ENCODE data around the gene CTSG. TPM values are rescaled to one million over a fixed set of nuclear protein-coding genes. Genes with fewer than 3 reads are reported as not detected.
"Not testable (repeated sequence)": the region's sequence is repeated elsewhere in the genome, so short reads cannot be mapped to it uniquely, and the experiment has no call there.

CTSG gene
- total RNA-seq, 1 experiment from 2014 or later, result not detected

DNA sequence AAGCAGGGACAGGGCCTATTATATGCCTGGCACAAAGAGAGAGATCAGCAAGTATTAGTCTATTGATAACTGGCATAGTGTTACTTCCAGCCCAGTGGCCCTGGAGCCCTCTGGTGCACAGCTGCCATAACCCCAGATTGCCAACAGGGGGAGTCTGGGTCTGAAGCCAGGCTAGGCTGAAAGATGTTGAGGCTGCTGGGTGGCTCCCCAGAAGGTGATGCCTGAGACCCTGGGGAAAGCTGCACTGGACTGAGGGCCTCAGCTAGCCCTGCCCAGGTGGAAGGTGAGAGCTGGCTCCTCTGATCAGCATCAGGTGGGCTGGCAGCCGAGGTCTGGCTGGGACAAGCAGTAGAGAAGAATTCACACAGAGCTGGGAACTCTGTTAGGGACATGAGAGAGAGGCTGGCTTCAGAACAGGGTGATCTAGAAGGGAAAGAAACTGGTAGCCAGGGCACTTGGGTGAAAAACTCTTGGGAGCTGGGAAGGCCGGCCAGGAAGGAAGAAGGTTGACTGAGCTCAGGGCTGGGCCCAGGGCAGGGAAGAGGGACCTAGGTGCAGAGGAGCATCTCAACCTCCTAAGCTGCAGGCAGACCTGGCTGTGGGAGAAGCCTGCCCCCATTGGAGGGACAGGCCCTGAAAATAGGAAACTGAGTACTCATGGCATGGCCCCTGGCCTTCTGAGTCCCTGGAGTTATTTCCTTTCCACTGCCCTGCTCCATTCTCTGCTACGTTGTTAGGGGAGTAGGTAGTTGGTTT lies 29.6 kb upstream of the CTSG start:
- Histone ChIP-seq H3K9me2 (replicated peaks; ENCODE audit: insufficient read depth, low read length) (no peaks in the 10 kb centered on the region), H3K4me2 (ENCODE audit: low read depth, low read length, poor library complexity, severe bottlenecking) (no peak overlapping the region), H4K20me1 (ENCODE audit: insufficient read depth, low read depth, low read length) (no peaks in the 10 kb centered on the region), H3K79me2 (ENCODE audit: low read length) (no peaks in the 10 kb centered on the region), H2AFZ (ENCODE audit: low read length) (no peak overlapping the region), H3K4me1 (ENCODE audit: low read length) (no peaks in the 10 kb centered on the region), H3K9ac (ENCODE audit: low read length) (no peak overlapping the region), H3K9me3 (ENCODE audit: low read length) (no peaks in the 10 kb centered on the region), H3K4me3 (ENCODE audit: low read length) (no peak overlapping the region), H3K36me3 (ENCODE audit: insufficient read depth, low read length) (no peaks in the 10 kb centered on the region), H3K27ac (ENCODE audit: low read length) (no peak overlapping the region), H3K27me3 (ENCODE audit: low read length) (no peaks in the 10 kb centered on the region)
- peak; percentile 88 for DNase-seq

DNA sequence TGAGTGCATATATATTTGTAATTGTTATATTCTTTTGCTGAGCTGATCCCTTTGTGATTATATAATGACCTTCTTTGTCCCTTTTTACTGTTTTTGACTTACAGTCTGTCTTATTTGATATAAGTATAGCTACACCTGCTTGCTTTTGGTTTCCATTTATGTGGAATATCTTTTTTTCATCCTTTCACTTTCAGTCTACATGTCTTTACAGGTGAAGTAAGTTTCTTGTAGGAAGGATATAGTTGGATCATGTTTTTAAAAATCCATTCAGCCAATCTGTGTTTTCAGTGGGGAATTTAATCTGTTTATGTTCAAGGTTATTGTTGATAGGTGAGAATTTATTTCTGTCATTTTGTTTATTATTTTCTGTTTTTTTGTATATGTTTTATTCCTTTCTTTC lies 21.4 kb upstream of the CTSG start:
- DNase-seq, result no peak
- H2AFZ ChIP-seq (ENCODE audit: low read length), result no peak overlapping the region
- no peaks in the 10 kb centered on the region for H3K36me3 ChIP-seq (ENCODE audit: insufficient read depth, low read length)
- no peaks in the 10 kb centered on the region for H3K4me1 ChIP-seq (ENCODE audit: low read length)
- H3K9me3 ChIP-seq (ENCODE audit: low read length), result no peaks in the 10 kb centered on the region
- H3K4me3 ChIP-seq (ENCODE audit: low read length), result no peak overlapping the region
- H4K20me1 ChIP-seq (ENCODE audit: insufficient read depth, low read depth, low read length), result no peaks in the 10 kb centered on the region
- no peaks in the 10 kb centered on the region for H3K9me2 ChIP-seq (replicated peaks; ENCODE audit: insufficient read depth, low read length)
- H3K27ac ChIP-seq (ENCODE audit: low read length), result no peak overlapping the region
- H3K27me3 ChIP-seq (ENCODE audit: low read length), result no peaks in the 10 kb centered on the region
- no peak overlapping the region for H3K4me2 ChIP-seq (ENCODE audit: low read depth, low read length, poor library complexity, severe bottlenecking)
- H3K9ac ChIP-seq (ENCODE audit: low read length), result no peak overlapping the region
- H3K79me2 ChIP-seq (ENCODE audit: low read length), result no peaks in the 10 kb centered on the region

- no peaks in the 10 kb centered on the region for H3K4me1 ChIP-seq (ENCODE audit: low read length)
- H3K9me2 ChIP-seq (replicated peaks; ENCODE audit: insufficient read depth, low read length), result no peaks in the 10 kb centered on the region
- H3K27ac ChIP-seq (ENCODE audit: low read length), result no peak overlapping the region
- H3K36me3 ChIP-seq (ENCODE audit: insufficient read depth, low read length), result no peaks in the 10 kb centered on the region
- no peak overlapping the region for H3K4me2 ChIP-seq (ENCODE audit: low read depth, low read length, poor library complexity, severe bottlenecking)
- no peak for DNase-seq
- H2AFZ ChIP-seq (ENCODE audit: low read length), result no peak overlapping the region
- no peaks in the 10 kb centered on the region for H3K27me3 ChIP-seq (ENCODE audit: low read length)
- H3K9ac ChIP-seq (ENCODE audit: low read length), result no peak overlapping the region
- no peaks in the 10 kb centered on the region for H3K79me2 ChIP-seq (ENCODE audit: low read length)
- H4K20me1 ChIP-seq (ENCODE audit: insufficient read depth, low read depth, low read length), result no peaks in the 10 kb centered on the region
- H3K4me3 ChIP-seq (ENCODE audit: low read length), result no peak overlapping the region
- no peaks in the 10 kb centered on the region for H3K9me3 ChIP-seq (ENCODE audit: low read length)
These were observed 19.2 kb upstream of the CTSG start for GRCh38 chr14:24595073-24595808.

- H3K9me2 ChIP-seq (replicated peaks; ENCODE audit: insufficient read depth, low read length); H3K4me3 ChIP-seq (ENCODE audit: low read length); H3K27ac ChIP-seq (ENCODE audit: low read length); H3K27me3 ChIP-seq (ENCODE audit: low read length); H3K9me3 ChIP-seq (ENCODE audit: low read length); H2AFZ ChIP-seq (ENCODE audit: low read length); DNase-seq; H3K79me2 ChIP-seq (ENCODE audit: low read length); H4K20me1 ChIP-seq (ENCODE audit: insufficient read depth, low read depth, low read length); H3K4me1 ChIP-seq (ENCODE audit: low read length); H3K4me2 ChIP-seq (ENCODE audit: low read depth, low read length, poor library complexity, severe bottlenecking); H3K36me3 ChIP-seq (ENCODE audit: insufficient read depth, low read length); H3K9ac ChIP-seq (ENCODE audit: low read length): not testable (repeated sequence)
These were observed 15.0 kb upstream of the CTSG start for GRCh38 chr14:24591004-24591403.

DNA sequence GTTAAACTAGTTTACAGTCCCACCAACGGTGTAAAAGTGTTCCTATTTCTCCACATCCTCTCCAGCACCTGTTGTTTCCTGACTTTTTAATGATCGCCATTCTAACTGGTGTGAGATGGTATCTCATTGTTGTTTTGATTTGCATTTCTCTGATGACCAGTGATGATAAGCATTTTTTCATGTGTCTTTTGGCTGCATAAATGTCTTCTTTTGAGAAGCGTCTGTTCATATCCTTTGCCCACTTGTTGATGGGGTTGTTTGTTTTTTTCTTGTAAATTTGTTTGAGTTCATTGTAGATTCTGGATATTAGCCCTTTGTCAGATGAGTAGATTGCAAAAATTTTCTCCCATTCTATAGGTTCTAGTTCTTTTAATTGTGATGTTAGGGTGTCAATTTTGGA lies 8.4 kb upstream of the CTSG start:
- not testable (repeated sequence) for H4K20me1 ChIP-seq (ENCODE audit: insufficient read depth, low read depth, low read length); H3K9me2 ChIP-seq (replicated peaks; ENCODE audit: insufficient read depth, low read length); H3K4me2 ChIP-seq (ENCODE audit: low read depth, low read length, poor library complexity, severe bottlenecking); H3K27me3 ChIP-seq (ENCODE audit: low read length); H3K27ac ChIP-seq (ENCODE audit: low read length); DNase-seq; H3K9ac ChIP-seq (ENCODE audit: low read length); H2AFZ ChIP-seq (ENCODE audit: low read length); H3K4me3 ChIP-seq (ENCODE audit: low read length); H3K79me2 ChIP-seq (ENCODE audit: low read length); H3K36me3 ChIP-seq (ENCODE audit: insufficient read depth, low read length); H3K9me3 ChIP-seq (ENCODE audit: low read length); H3K4me1 ChIP-seq (ENCODE audit: low read length)

- Histone ChIP-seq H3K27me3 (ENCODE audit: low read length) (no peaks in the 10 kb centered on the region), H3K4me3 (ENCODE audit: low read length) (no peak overlapping the region), H3K9ac (ENCODE audit: low read length) (no peak overlapping the region), H3K79me2 (ENCODE audit: low read length) (no peaks in the 10 kb centered on the region), H2AFZ (ENCODE audit: low read length) (no peak overlapping the region), H4K20me1 (ENCODE audit: insufficient read depth, low read depth, low read length) (no peaks in the 10 kb centered on the region), H3K4me2 (ENCODE audit: low read depth, low read length, poor library complexity, severe bottlenecking) (no peak overlapping the region), H3K27ac (ENCODE audit: low read length) (no peak overlapping the region), H3K9me2 (replicated peaks; ENCODE audit: insufficient read depth, low read length) (no peaks in the 10 kb centered on the region), H3K36me3 (ENCODE audit: insufficient read depth, low read length) (no peaks in the 10 kb centered on the region), H3K9me3 (ENCODE audit: low read length) (no peaks in the 10 kb centered on the region), H3K4me1 (ENCODE audit: low read length) (no peaks in the 10 kb centered on the region)
- no peak for DNase-seq
These were observed 2.5 kb upstream of the CTSG start for GRCh38 chr14:24578558-24578957.

DNA sequence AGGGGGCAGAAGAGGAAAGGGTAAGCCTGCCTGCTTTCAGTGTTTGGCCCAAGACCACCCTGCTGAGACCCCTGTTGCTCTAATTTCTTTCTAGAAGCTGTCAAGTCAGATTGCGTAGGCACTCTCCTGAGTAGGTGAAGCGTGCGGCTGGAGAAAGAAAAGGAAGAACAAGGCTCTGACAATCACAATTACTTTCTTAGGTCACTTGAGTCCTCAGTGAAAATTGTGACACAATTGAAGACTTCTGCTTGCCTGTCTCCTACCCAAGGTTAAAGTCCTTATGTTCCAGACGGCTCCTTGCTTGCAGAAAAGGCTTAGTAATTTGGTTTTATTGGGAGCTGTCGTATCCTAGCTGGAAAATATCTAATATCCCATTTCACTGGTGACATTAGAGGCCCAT lies 721 bp upstream of the CTSG start:
- Histone ChIP-seq H3K9me3 (ENCODE audit: low read length) (no peaks in the 10 kb centered on the region), H4K20me1 (ENCODE audit: insufficient read depth, low read depth, low read length) (no peaks in the 10 kb centered on the region), H3K27me3 (ENCODE audit: low read length) (no peaks in the 10 kb centered on the region), H3K79me2 (ENCODE audit: low read length) (no peaks in the 10 kb centered on the region), H3K27ac (ENCODE audit: low read length) (no peak overlapping the region), H3K4me3 (ENCODE audit: low read length) (no peak overlapping the region), H2AFZ (ENCODE audit: low read length) (no peak overlapping the region), H3K4me1 (ENCODE audit: low read length) (no peaks in the 10 kb centered on the region), H3K9me2 (replicated peaks; ENCODE audit: insufficient read depth, low read length) (no peaks in the 10 kb centered on the region), H3K4me2 (ENCODE audit: low read depth, low read length, poor library complexity, severe bottlenecking) (no peak overlapping the region), H3K36me3 (ENCODE audit: insufficient read depth, low read length) (no peaks in the 10 kb centered on the region), H3K9ac (ENCODE audit: low read length) (no peak overlapping the region)
- DNase-seq, result no peak

DNA sequence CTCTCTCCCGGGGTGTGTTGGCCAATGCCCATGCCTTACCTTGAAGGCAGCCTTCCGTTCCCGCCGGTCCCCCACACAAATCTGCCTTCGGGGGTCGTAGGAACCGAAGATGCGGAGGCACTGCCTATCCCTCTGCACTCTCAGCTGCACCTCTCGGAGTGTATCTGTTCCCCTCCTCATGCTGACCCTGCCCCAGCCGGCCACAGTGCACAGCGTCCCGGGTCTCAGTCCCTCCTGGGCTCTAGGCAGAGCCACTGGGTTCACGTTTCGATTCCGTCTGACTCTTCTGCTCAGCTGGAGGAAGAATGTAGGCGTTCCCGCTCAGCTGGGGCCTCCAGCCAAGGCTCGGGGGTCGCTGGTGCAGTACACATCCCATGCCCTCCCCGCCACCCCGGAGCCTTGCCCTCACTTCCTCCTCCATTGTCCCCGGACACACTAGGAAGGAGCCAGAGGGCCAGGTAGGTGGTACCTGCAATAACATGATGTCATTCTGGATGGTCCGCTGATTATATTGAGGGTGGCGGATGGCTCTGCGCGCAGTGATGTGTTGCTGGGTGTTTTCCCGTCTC lies 1.8 kb downstream of the CTSG start:
- Histone ChIP-seq H3K36me3 (ENCODE audit: insufficient read depth, low read length) (no peaks in the 10 kb centered on the region), H3K4me1 (ENCODE audit: low read length) (no peaks in the 10 kb centered on the region), H3K79me2 (ENCODE audit: low read length) (no peaks in the 10 kb centered on the region), H3K9me2 (replicated peaks; ENCODE audit: insufficient read depth, low read length) (no peaks in the 10 kb centered on the region), H2AFZ (ENCODE audit: low read length) (no peak overlapping the region), H3K4me2 (ENCODE audit: low read depth, low read length, poor library complexity, severe bottlenecking) (no peak overlapping the region), H3K27me3 (ENCODE audit: low read length) (no peaks in the 10 kb centered on the region), H4K20me1 (ENCODE audit: insufficient read depth, low read depth, low read length) (no peaks in the 10 kb centered on the region), H3K9ac (ENCODE audit: low read length) (no peak overlapping the region), H3K9me3 (ENCODE audit: low read length) (no peaks in the 10 kb centered on the region), H3K4me3 (ENCODE audit: low read length) (no peak overlapping the region), H3K27ac (ENCODE audit: low read length) (no peak overlapping the region)
- DNase-seq, result no peak
